HG03520 (cell line): ENCODE data around the gene GRM8.

Experiments used
- ATAC-seq: cut with Tn5 transposase; IDR thresholded peaks from one replicate; pipeline ENCODE4 v1.9.1; 2021; ENCODE audit warnings: mild to moderate bottlenecking, moderate library complexity; ENCODE audit not compliant: unreplicated experiment

The GRM8 gene

GRCh38 chr7:127231415-127231814 lies 21.3 kb downstream of the GRM8 start:
- no peak for ATAC-seq

- no peak for ATAC-seq
Measured at GRCh38 chr7:127230192-127230925, 22.4 kb downstream of the GRM8 start.

GRCh38 chr7:127226685-127227374 lies 25.9 kb downstream of the GRM8 start:
- ATAC-seq: no peak

GRCh38 chr7:127221731-127222130 lies 31.0 kb downstream of the GRM8 start:
- no peak for ATAC-seq

GRCh38 chr7:127214956-127215718 lies 37.6 kb downstream of the GRM8 start:
- ATAC-seq: no peak

GRCh38 chr7:127209886-127210285 lies 42.9 kb downstream of the GRM8 start:
- ATAC-seq: no peak

GRCh38 chr7:127208860-127209259 lies 43.9 kb downstream of the GRM8 start:
- ATAC-seq: no peak

GRCh38 chr7:127208351-127208750 lies 44.4 kb downstream of the GRM8 start:
- ATAC-seq: no peak

GRCh38 chr7:127207806-127208205 lies 44.9 kb downstream of the GRM8 start:
- no peak for ATAC-seq

GRCh38 chr7:127207230-127207629 lies 45.5 kb downstream of the GRM8 start:
- no peak for ATAC-seq

GRCh38 chr7:127194571-127194970 lies 58.2 kb downstream of the GRM8 start:
- no peak for ATAC-seq

- no peak for ATAC-seq
Measured at GRCh38 chr7:127189886-127190285, 62.9 kb downstream of the GRM8 start.

GRCh38 chr7:127189074-127189473 lies 63.7 kb downstream of the GRM8 start:
- no peak for ATAC-seq

- no peak for ATAC-seq
Measured at GRCh38 chr7:127187740-127188139, 65.0 kb downstream of the GRM8 start.

GRCh38 chr7:127186686-127187085 lies 66.1 kb downstream of the GRM8 start:
- ATAC-seq: no peak

GRCh38 chr7:127177156-127177555 lies 75.6 kb downstream of the GRM8 start:
- no peak for ATAC-seq

GRCh38 chr7:127162366-127162765 lies 90.4 kb downstream of the GRM8 start:
- ATAC-seq: no peak

GRCh38 chr7:127158659-127159058 lies 94.1 kb downstream of the GRM8 start:
- ATAC-seq: no peak

GRCh38 chr7:127154958-127155357 lies 97.8 kb downstream of the GRM8 start:
- ATAC-seq: no peak

- no peak for ATAC-seq
Measured at GRCh38 chr7:127154101-127154500, 98.6 kb downstream of the GRM8 start.

GRCh38 chr7:127153315-127153714 lies 99.4 kb downstream of the GRM8 start:
- ATAC-seq: no peak

GRCh38 chr7:127152423-127152822 lies 100.3 kb downstream of the GRM8 start:
- no peak for ATAC-seq
